ENCODE results near the gene TNFSF11.
"Not testable (repeated sequence)": the region's sequence is repeated elsewhere in the genome, so short reads cannot be mapped to it uniquely, and the experiment has no call there.

Gene TNFSF11, protein sequence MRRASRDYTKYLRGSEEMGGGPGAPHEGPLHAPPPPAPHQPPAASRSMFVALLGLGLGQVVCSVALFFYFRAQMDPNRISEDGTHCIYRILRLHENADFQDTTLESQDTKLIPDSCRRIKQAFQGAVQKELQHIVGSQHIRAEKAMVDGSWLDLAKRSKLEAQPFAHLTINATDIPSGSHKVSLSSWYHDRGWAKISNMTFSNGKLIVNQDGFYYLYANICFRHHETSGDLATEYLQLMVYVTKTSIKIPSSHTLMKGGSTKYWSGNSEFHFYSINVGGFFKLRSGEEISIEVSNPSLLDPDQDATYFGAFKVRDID

DNA sequence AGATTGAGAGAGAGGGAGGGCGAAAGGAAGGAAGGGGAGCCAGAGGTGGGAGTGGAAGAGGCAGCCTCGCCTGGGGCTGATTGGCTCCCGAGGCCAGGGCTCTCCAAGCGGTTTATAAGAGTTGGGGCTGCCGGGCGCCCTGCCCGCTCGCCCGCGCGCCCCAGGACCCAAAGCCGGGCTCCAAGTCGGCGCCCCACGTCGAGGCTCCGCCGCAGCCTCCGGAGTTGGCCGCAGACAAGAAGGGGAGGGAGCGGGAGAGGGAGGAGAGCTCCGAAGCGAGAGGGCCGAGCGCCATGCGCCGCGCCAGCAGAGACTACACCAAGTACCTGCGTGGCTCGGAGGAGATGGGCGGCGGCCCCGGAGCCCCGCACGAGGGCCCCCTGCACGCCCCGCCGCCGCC is at the start of gene TNFSF11:
Gene TNFSF11 (plus strand): TSS at position 142 of the 400 bp plus-strand sequence. CDS start 152 bp downstream, at position 294.
- no peak for DNase-seq (ENCODE audit: low read depth, low spot score)

DNA sequence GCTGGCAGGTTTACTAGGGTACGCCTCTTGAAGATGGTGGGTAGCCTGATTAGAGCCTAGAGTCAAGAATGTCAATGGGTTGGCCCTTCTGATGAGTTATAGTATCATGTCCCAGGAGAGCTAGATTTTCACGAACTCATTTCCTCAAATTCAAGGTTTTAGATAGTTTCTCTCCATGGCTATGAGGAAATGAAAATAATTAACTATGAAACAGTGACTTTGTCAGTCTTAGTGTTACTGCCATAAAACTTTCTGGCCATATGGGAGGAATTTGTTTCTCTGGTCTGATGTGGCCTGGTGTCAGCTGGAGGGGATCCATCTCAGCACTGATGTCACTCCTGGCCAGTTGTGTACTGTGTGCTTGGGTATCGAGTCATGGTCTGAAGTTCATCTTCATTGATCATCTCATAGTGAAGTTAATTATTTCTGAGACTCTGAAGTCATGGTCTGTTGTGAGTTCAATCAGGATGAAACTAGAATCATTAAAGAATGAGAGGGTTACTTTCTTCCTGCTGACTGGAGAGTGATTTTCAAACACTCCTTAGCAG is 49.4 kb upstream of the TNFSF11 start:
- DNase-seq (ENCODE audit: low read depth, low spot score): no peak

DNA sequence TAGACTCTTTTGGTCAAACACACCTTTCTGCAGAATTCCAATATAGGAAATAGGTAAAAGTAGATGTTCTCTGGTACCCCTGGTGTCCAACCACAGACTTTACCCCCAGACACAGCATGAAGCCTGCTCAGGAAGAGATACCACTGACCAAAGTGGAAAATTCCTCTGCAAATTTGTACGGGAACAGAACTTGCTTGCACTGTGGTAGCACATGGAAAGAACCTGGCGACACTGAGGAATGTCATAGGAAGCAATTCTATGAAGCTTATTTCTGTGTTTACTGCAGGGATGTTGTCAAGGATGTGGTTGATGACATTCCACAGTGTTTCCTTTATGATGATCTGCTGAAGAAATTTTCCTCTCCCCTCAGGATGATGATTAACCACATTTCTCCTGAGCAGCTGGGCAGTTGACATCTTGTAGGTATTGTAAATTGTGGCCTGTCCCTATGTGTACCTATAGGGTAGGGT is 48.9 kb upstream of the TNFSF11 start:
- no peak for DNase-seq (ENCODE audit: low read depth, low spot score)

DNA sequence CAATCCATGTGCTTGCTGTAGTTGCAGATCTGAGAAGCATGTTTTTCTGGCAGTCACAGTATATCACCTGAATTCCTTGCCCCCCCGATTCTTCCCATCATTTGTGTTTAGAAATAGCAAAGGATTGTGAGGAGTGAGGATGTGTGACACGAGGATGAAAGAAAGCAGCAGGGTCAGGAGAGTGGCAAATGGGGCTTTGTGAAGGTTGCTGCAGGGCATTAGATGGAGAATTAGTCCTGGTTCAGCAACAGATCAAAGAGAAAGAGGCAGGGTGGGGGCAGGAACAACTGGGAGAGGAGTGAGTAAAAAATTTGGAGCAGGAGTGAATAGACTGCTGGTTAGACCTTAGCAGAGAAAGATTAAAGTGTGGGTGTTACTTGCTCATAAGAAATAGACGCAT is 47.7 kb upstream of the TNFSF11 start:
- DNase-seq (ENCODE audit: low read depth, low spot score): no peak

DNA sequence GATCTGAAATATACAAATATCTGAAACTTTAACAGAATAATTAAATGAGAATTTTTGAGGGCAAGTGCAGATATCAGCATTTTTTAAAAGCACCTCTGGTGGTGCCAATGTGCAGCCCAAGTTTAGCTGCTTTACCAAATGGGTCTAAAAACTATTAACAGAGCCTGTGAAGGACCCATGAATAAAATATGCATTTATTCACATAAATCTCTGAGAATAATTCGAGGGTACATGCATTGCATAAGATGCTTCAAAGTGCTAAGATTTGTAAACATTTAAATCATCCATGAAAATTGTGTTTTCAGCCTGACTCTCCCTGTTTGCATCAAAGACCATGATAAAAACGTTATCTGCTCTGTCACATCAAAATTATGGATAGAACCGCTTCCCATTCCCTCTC is 47.1 kb upstream of the TNFSF11 start:
- no peak for DNase-seq (ENCODE audit: low read depth, low spot score)

DNA sequence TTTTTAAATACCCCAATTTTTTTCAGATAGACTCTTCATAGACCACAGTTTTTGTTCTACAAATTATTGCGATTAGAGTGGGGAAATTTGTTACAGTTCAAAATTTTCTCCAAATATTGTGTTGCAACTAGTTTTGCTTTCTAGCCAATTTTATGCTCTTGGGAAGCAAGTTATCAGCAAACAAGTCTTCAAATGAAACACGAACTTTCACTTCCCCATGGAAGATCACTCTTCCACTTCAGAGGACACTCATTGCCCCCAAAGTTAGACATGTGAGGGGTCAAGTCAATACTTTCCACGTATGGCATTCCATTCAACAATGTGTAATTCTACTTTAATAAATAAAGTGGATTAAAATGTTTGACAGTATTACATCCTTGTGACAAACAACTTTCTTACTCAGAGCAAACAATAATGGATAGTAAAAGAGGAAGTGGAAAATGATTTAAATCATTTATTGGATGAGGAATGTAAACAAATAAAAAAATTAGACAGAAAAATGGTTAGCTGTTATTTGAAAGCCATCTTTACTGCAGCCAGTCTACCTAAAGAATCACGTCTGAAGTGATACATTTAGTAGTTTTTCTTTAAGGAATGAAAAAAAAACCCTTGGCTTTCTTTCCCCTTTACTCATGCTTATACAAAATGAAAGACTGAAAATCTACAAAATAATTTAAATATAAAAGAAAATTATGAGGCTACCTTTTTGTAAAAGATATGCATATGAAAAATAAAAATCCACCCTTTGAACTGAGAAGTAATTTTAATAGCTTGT is 41.2 kb upstream of the TNFSF11 start:
- no peak for DNase-seq (ENCODE audit: low read depth, low spot score)

DNA sequence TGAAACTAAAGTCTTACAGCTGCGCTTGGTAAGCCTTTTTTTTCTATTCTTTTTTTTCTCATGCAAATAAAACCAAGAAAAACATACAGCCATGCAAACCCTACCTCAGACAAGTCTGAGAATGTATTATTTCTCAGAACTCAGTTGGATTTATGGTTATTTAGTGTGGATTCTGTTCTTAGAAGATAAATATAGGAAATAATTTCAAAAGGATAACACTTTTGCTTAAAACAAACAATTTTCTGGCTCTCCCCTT is 40.7 kb upstream of the TNFSF11 start:
- no peak for DNase-seq (ENCODE audit: low read depth, low spot score)

DNA sequence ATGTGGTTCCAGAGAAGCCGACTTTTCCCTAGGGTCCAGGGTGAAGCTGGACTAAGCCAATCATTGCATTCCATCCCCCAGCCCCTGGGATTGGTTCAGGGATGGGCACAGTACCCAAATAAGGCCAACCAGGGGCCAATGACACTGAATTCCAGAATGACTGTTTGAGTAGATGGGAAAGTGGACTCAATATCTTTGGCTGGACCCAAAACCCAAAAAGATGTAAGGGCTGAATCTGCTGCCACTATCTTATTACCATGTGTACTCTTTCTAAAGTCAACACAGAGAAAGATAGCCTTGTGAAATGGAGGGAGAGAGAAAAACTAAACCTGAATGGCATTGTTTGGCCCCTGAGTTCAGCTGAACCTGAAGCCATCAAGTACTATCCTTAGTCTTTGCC is 39.2 kb upstream of the TNFSF11 start:
- DNase-seq (ENCODE audit: low read depth, low spot score): no peak

DNA sequence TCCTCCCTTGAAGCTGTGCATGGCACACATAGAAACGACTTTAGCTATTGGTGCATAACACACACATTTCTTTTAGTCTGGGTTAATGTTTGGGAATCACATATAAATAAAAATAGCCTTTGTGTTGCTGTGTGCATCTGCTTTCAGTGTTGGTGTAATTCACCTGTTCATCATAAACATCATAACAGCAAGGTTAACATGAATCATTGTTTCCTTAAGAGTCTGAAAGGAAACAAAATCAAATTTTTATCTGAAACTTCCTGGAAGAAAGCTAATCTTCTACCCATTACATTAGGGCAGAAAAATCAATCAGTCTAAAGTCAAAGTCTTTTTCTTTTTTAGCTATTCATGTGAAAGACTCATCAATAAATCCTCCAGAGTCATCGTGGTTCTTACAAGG is 35.0 kb upstream of the TNFSF11 start:
- no peak for DNase-seq (ENCODE audit: low read depth, low spot score)

DNA sequence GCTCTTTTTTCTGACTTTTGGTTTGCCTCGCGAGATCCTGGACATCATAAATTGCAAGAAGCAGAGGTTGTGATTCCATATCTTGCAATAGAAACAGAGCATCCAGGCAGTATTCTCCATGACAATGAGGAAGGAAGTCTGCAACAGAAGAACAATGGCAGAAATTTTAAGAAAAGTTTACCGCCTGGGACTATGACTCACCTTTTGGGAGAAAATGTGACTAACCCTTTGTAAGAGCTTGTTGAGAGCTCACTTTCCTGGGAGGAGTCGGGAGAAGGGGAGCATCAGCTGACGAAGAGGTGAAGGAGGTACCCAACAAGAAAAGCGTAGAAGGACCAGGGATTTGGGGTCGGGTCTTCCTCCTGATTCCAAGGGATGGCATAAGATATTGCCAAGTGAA is 34.3 kb upstream of the TNFSF11 start:
- no peak for DNase-seq (ENCODE audit: low read depth, low spot score)

DNA sequence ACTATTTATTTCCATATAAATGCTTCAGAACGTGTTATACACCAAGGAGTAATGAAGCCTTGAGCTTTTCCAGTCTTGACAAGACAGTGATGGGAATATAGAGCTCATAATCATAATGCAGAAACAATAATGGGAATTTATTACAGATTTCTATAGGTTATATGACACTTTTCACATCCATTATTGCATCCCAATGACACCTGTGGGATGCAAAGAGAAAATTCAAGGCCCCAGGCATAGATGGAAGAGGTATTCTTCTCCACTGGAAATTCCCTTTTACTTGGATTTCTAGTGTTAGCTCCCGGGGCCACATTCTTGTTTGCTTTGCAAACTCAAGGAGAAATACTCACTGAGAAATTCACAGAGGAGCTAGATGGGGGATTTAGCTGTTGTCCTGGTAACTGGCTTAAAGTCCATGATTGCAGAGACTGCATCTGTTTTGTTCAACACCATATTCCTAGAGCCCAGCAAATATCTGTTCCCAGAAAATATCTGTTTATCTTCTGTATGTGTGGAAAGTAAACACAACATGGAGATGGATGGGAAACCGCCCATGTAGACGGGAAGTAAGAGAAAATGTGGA is 30.6 kb upstream of the TNFSF11 start:
- no peak for DNase-seq (ENCODE audit: low read depth, low spot score)

DNA sequence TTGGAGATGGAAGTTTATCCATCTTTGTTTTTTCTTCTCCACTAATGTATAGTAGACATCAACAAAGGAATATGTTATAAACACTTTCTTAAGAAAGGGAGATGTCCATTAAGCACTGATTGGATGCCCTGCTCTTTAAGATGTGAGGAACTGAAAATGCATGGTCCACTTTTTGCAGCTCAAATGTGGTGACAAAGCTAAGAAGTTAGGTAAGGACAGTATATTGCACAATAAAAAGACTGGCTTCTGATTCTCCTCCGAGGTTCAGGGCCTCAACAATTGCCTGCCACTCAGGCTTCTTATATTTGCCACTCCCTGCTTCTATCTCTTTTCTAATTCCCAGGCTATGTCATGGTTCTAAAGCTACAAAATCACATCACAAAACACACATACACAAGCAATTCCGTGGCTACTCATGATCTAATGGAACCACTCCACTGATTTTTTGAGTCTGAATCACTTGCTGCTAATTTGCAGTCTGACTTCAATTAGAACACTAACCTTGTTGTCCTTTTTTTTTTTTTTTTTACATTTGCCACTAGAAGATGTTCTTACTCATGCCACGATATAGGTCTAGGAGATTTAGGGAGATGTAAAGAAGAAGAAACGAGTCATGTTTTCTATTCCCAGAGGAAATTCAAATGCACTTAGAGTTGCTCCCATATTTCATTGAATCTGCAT is 29.6 kb upstream of the TNFSF11 start:
- no peak for DNase-seq (ENCODE audit: low read depth, low spot score)

DNA sequence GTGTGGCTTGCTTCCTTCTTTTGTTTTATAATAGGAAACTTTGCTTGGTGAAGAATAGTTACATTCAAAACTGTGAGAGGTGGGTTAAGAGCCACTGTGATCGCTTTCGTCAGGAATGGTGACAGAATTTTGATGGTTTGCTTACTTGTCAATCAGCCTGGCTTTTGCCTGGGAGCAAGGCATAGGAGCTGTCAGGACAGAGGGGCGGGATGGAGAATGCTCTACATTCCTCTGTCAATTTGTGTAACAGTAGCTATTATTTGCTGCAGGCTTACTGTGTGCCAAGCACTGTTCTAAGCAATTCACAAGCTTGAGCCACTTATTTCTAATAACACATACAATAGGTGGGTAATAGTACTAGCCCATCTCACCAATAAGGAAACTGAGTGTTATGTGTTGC is 28.1 kb upstream of the TNFSF11 start:
- no peak for DNase-seq (ENCODE audit: low read depth, low spot score)

DNA sequence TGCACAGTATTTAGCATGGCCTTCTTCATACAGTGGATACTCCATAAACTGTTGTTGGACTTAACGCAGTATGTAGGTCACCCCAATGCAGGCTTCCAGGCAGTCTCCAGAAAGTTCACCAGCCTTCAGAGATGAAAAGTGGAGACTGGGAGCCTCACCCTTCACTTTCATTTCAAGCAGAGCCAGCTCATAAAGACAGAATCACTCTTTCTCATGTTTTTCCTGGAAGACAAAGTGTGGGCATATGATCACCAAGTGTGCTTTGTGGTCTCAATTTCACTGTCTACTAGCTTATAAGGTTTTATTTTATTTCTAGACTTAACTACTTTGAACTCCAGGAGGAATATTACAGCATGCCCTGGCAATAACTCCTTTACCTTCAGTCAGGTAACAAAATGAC is 26.3 kb upstream of the TNFSF11 start:
- DNase-seq (ENCODE audit: low read depth, low spot score): no peak

DNA sequence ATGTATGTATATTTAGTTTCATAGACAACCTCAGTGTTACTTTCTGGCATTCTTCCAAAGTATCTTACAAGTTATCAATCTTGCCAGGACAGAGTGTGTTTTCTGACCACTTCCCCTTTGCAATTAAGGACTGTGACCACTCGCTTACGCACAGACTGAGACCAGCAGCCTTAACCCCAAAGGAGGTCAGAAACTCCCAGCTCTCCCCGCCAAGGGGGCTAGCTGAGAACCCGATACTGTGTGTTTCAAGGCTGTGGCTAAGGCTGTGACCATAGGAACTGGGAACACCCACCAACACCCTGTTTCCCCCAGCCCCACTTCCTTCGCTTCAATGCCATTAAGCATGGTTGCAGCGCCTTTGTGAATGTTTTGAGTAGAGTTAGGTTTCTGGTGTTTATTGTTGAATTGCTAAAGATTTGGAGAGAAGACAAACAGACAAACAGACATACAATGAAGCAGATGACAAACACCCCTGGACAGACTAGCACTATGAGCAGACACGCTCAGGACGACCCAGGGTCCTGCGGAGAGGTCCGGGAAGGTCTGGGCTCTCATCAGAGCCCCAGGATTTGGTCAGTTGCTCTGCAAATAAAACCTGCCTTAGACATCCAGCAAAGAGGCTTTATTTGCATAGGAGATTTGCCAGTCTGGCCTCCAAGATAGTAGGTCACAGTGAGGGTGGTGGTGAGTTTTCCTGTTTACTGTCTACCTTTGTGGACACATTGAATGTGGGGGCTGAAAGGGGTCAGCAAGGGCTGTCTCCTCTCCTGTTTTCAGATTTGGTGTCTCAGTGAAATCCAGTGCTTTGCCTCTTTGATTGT is 25.0 kb upstream of the TNFSF11 start:
- no peak for DNase-seq (ENCODE audit: low read depth, low spot score)

DNA sequence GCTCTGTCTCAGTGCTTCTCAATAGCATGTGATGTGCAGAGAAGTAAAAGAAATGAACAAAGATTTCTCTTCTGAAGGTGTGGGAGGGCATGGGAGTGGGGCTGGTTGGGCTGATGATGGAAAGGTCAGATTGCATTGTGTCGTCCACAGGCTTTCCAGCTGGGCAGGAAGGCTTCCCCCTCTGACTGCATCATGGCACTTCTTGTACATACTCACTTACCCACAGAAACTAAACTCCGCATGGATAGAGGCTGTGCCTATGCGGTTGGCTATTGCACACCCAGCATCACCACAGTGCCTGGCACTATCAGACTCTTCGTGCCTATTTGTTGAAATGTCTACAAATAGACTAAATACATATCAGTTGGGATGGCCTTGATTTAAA is 24.4 kb upstream of the TNFSF11 start:
- DNase-seq (ENCODE audit: low read depth, low spot score): no peak

DNA sequence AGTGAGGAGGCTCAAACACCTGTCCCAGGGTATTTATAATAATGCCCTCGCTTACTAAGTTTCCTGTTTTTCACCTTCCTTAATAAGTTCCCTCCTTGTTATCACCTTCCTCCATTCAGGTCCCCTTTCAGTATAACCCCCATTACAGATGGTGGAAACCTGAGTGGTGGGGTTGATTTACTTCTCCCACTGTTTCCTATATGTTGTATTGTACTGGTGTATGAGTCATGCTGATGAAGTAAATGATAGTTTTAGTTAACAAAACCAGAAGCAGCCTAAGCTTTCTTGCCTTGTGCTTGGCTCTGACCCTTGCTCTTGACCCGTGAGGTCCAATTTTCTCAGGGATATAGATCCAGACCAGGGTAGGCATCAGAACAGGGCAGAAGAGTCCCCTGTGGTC is 22.3 kb upstream of the TNFSF11 start:
- no peak for DNase-seq (ENCODE audit: low read depth, low spot score)

DNA sequence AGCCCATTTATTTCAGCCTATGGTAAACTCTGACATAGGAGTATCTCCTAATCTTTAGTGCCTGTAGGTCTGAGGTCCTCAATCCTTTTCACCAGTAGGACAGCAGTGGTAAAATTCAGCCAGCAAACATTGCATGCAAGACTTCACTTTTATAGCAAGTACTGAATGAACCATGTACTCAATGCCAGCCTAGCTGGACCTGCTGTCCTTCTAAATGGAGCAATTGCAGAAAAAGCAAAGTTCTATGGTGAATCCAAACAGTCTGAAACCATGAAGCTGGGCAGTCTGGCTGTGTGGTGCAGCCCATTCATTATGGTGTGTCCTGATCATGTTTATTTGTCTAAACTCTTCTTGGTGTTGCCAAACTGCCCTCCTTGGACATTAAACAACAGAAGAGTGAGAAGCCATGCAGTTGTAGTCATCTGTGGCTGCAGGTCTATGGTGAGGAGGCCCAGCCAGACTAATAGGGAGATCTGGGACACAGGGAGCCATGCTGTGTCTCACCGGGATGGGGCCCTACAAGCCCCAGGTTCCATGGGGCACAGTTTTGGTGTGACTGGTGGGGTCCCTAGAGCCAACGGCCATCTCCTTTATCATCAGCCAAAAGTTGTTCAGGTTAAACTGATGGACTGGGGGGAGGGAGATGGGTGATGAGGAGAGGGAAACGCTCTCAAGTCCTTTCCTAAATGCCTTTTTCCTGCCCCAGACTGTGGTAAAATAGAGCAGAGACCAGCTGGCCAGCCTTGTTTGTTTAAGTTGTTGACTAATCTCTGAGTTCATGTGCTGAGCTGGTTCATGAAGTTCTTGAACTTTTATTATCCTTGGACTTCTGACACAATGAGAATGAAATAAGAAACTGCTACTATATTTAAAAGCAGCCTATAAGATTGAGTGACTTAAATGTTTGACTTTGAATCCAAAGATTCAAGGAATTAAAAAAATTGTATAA is 20.6 kb upstream of the TNFSF11 start:
- DNase-seq (ENCODE audit: low read depth, low spot score): peak; percentile 80

DNA sequence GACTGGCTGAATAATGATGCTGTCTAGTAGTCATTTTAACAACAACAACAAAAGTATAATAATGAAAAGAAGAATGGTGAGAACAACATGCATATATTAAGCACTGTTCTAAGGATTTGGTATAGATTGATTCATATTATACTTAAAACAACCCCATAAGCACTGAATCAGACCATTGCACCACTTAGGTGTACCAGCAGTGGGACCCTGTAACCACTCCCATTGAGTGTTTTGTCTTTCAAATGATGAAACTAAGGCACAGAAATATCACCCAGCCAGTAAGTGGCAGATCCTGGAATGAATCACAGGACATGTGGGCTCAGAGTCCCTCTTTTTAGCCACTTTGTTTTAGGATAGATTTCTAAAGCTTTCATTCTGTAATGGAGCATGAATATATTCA is 14.9 kb upstream of the TNFSF11 start:
- no peak for DNase-seq (ENCODE audit: low read depth, low spot score)

DNA sequence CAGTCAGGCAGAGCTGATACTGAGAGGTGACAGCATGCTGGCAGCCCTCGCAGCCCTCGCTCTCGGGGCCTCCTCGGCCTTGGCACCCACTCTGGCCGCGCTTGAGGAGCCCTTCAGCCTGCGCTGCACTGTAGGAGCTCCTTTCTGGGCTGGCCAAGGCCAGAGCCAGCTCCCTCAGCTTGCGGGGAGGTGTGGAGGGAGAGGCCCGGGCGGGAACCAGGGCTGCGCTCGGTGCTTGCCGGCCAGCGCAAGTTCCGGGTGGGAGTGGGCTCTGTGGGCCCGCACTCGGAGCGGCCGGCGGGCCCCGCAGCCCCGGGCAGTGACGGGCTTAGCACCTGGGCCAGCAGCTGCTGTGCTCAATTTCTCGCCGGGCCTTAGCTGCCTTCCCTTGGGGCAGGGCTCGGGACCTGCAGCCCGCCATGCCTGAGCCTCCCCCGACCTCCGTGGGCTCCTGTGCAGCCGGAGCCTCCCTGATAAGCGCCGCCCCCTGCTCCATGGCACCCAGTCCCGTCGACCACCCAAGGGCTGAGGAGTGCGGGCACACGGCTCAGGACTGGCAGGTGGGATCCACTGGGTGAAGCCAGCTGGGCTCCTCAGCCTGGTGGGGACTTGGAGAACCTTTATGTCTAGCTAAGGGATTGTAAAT is 14.3 kb upstream of the TNFSF11 start:
- DNase-seq (ENCODE audit: low read depth, low spot score): not testable (repeated sequence)
